ENCODE data around the gene TCF4. TPM values are rescaled to one million over a fixed set of nuclear protein-coding genes. Genes with fewer than 3 reads are reported as not detected.

Gene TCF4
- total and polyA plus RNA-seq, 2 experiments from 2014 or later: 77.7 to 89.2 TPM

- H3K9me2 ChIP-seq (ENCODE audit: insufficient read depth): no peaks in the 10 kb centered on the region
- peak overlapping the region; percentile 56; the same call in 1 of the 2 replicates for H3K27ac Mint-ChIP-seq
- DNase-seq (ENCODE audit: low spot score): no peak
- no peak overlapping the region for H3K27ac ChIP-seq (ENCODE audit: low read depth)
- H3K27me3 ChIP-seq (ENCODE audit: insufficient read depth): no peaks in the 10 kb centered on the region
- no peak overlapping the region for H3K4me3 Mint-ChIP-seq
- H3K4me1 ChIP-seq (ENCODE audit: insufficient read depth): peaks cover 74% of the 10 kb centered on the region
- peaks cover 83% of the 10 kb centered on the region for H3K79me2 ChIP-seq (replicated peaks; ENCODE audit: insufficient read depth)
- H3K4me1 Mint-ChIP-seq: peaks cover 87% of the 10 kb centered on the region
- H3K36me3 ChIP-seq (ENCODE audit: insufficient read depth): no peaks in the 10 kb centered on the region
- H2AFZ ChIP-seq: no peak overlapping the region
- H3K27me3 Mint-ChIP-seq (ENCODE audit: insufficient read depth, low read depth, poor library complexity): peaks cover 3% of the 10 kb centered on the region
- peak; percentile 25 for ATAC-seq
- H4K20me1 ChIP-seq (replicated peaks; ENCODE audit: insufficient read depth): no peaks in the 10 kb centered on the region
- no peaks in the 10 kb centered on the region for H3K9me3 Mint-ChIP-seq
- no peaks in the 10 kb centered on the region for H3F3A ChIP-seq (replicated peaks; ENCODE audit: low read depth)
- no peak for TF ChIP-seq STAT1 (IDR thresholded peaks at IDR 0.05; ENCODE audit: unreplicated experiment)
- TF ChIP-seq ZNF331 (CRISPR knock-in tag; IDR thresholded peaks at IDR 0.05; ENCODE audit: low read depth): no peak
- TF ChIP-seq CREB1 (CRISPR knock-in tag; IDR thresholded peaks at IDR 0.05; ENCODE audit: low read depth): no peak
- TF ChIP-seq EZH2phosphoT487 (IDR thresholded peaks at IDR 0.05; ENCODE audit: unreplicated experiment): no peak
- no peak for TF ChIP-seq CTCF (conservative IDR thresholded peaks at IDR 0.05; ENCODE audit: low read depth in 2 of 2)
- TF ChIP-seq ZNF114 (CRISPR knock-in tag; IDR thresholded peaks at IDR 0.05): no peak
- H3K4me2 ChIP-seq: peak overlapping the region; percentile 41; the same call in 1 of the 2 replicates
- H3K4me3 ChIP-seq: no peak overlapping the region
- H3K36me3 Mint-ChIP-seq (ENCODE audit: low read depth): no peaks in the 10 kb centered on the region
These were observed 182.0 kb downstream of the TCF4 start for GRCh38 chr18:55405893-55406406.

- Histone ChIP-seq H2AFZ (no peak overlapping the region), H3K4me1 (ENCODE audit: insufficient read depth) (peaks cover 78% of the 10 kb centered on the region), H4K20me1 (replicated peaks; ENCODE audit: insufficient read depth) (no peaks in the 10 kb centered on the region), H3K27ac (ENCODE audit: low read depth) (no peak overlapping the region), H3K9me2 (ENCODE audit: insufficient read depth) (no peaks in the 10 kb centered on the region), H3K27me3 (ENCODE audit: insufficient read depth) (no peaks in the 10 kb centered on the region), H3F3A (replicated peaks; ENCODE audit: low read depth) (no peaks in the 10 kb centered on the region), H3K4me2 (peak overlapping the region; percentile 41), H3K79me2 (replicated peaks; ENCODE audit: insufficient read depth) (peaks cover 83% of the 10 kb centered on the region), H3K36me3 (ENCODE audit: insufficient read depth) (no peaks in the 10 kb centered on the region), H3K4me3 (no peak overlapping the region)
- DNase-seq (ENCODE audit: low spot score): no peak
- Mint-ChIP-seq H3K9me3 (no peaks in the 10 kb centered on the region), H3K27me3 (ENCODE audit: insufficient read depth, low read depth, poor library complexity) (peaks cover 3% of the 10 kb centered on the region), H3K4me3 (no peak overlapping the region), H3K27ac (peak overlapping the region; percentile 56; the same call in 1 of the 2 replicates), H3K4me1 (peaks cover 88% of the 10 kb centered on the region), H3K36me3 (ENCODE audit: low read depth) (no peaks in the 10 kb centered on the region)
- ATAC-seq: no peak
- TF ChIP-seq ETS1 (IDR thresholded peaks at IDR 0.05) (no peak), ZNF462 (CRISPR knock-in tag; IDR thresholded peaks at IDR 0.05) (no peak), CREB1 (CRISPR knock-in tag; IDR thresholded peaks at IDR 0.05; ENCODE audit: low read depth) (no peak), REST (IDR thresholded peaks at IDR 0.05; ENCODE audit: unreplicated experiment) (no peak)
These were observed 182.5 kb downstream of the TCF4 start for GRCh38 chr18:55405475-55405874.

All from GM23338 (cell line).